H4 (cell line): ENCODE measurements around the gene RUNX1. TPM values are rescaled to one million over a fixed set of nuclear protein-coding genes. Genes with fewer than 3 reads are reported as not detected.

Source experiments
- DNase-seq: peaks from one replicate; pipeline ENCODE4 v3.0.0-alpha.2; 2015; ENCODE audit warnings: low spot score
- total RNA-seq: library from RNA; depleted of rRNA; stranded (reverse); fragments of >200 nt; shearing (Covaris generic); gene quantifications from 2 replicates; pipeline ENCODE4 v1.2.3, GENCODE V29; 2014

Gene RUNX1
- total RNA-seq, 1 experiment from 2014 or later, result 4.6 TPM

DNA sequence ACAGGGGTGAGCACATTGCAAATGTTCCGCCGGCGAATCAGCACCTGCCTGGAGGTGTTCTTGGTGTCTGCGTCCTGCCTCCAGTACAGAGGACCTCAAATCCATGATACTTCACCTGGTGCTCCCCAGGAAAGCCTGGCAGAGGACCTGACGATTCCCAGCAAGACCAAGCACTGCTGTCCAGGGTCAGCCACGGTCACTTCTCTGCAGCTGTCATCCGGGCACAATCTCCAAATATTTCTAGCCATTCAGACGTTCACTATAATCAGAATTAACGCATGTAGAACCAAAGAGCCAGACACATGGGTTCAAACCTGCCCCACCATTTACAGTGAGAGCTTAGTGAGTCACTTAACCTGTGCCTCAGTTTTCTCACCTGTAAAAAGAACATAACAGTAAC lies 305.8 kb downstream of the RUNX1 start:
- DNase-seq, result no peak

- DNase-seq, result no peak
Observed at GRCh38 chr21:34740198-34740597, 308.9 kb downstream of the RUNX1 start.
